NOMO-1 treated with DMSO at 0.1 percent for 48 hours (cell line): ENCODE results near the gene TIMP2.
"Not testable (repeated sequence)": the region's sequence is repeated elsewhere in the genome, so short reads cannot be mapped to it uniquely, and the experiment has no call there.

ENCODE experiments used
- DNase-seq: peaks from one replicate; lab custom pipeline; 2025; ENCODE audit not compliant: unreplicated experiment; lab: John Stamatoyannopoulos, UW

Gene TIMP2

DNA sequence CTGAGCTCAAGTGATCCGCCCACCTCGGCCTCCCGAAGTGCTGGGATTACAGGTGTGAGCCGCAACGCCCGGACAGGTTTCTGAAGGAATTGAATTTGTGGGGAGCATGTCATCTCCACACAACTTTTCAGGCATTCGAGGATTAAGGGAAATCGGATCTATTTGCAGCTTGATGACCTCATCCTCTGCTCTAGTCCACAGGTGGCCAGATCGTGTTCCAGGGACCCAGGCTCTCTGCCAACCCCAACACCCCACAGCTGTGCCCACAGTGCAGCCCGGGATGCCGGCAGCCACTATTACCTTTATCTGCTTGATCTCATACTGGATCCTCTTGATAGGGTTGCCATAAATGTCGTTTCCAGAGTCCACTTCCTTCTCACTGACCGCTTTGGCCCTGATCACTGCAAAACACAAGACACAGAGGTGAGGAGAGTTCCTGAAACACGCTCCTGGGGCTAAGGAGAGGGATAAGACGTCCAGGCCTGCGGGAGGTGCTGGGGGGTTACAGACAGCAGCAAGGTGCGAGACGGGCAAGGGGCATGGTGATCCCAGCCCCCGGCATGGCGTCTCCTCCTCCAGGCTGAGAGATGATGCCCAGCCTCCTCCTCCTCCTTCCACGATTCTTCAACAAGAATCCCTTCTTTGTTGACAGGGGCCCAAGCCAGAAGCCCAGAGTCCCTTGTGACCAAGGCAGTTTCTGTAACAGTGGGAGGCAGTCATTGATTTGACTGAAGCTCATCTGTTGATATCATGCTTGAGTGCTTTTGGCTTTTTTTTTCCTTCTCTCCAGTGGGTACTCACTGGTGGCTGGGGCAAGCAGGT, 51.5 kb downstream of the TIMP2 start:
- DNase-seq, result no peak

DNA sequence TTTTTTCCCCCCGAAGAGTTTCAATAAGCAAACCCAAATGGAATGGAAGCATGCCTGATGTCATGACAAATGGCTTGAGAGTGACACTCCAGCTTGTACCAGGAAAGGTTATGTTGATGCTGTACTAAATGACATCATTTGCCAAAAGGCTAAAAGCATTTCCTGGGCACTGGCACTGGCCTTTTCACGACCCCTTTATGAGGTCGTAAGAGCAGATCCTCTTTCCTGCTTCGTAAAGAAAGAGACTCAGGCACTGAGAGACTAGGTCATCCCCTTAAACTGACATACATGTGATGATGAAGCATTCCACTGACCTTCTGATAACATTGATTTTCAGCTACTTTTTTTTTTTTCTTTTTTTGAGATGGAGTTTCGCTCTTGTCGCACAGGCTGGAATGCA, 52.7 kb downstream of the TIMP2 start:
- DNase-seq, result no peak

DNA sequence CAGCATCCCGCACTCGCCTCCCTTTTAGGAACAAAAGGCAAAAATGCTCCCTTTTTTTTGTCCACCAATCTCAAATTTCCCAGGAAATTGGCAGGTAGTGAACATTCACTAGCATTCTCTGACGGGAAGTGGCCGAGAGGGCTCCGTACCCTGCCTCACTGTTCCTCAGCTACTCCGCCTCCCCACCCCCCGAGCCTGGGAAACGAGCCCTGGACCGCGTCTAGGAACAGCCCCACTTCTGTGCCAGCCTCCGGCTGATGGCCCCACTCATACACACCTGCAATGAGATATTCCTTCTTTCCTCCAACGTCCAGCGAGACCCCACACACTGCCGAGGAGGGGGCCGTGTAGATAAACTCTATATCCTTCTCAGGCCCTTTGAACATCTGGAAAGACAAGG, 54.6 kb downstream of the TIMP2 start:
- no peak for DNase-seq

GRCh38 chr17:78868391-78868790, 56.8 kb downstream of the TIMP2 start:
- DNase-seq, result no peak

- not testable (repeated sequence) for DNase-seq
Observed at GRCh38 chr17:78867046-78867445, 58.1 kb downstream of the TIMP2 start.

DNA sequence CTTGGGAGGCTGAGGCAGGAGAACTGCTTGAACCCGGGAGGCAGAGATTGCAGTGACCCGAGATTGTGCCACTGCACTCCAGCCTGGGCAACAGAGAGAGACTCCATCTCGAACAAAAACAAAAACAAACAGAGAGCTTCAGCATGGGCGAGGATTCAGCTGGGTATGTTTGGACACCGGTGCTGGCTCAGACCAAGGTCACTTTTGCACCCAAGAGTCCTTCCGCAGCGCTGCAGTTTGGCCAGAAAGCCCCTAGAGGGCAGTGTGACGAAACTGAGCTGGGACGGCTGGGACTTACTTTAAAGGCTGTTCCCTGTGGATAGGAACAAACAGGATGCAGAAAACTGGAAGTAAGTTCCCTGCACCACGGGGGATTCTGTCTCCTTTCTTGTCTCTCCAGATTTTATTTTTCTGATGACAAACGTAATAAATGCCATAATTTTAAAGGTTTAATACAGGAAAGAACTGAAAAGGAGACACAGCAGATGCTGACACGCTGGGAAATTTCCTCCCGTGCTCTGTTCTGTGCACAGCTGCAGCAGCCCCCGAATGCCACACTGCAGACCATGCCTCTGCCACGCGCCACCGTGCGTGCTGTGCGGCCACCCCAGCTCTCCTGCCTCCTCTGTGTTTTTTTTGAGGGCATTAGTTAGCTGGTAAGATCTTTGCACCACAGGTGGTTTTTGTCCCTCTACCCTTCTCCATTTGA, 59.4 kb downstream of the TIMP2 start:
- DNase-seq, result peak; percentile 35

GRCh38 chr17:78864117-78864516, 61.1 kb downstream of the TIMP2 start:
- DNase-seq, result no peak

DNA sequence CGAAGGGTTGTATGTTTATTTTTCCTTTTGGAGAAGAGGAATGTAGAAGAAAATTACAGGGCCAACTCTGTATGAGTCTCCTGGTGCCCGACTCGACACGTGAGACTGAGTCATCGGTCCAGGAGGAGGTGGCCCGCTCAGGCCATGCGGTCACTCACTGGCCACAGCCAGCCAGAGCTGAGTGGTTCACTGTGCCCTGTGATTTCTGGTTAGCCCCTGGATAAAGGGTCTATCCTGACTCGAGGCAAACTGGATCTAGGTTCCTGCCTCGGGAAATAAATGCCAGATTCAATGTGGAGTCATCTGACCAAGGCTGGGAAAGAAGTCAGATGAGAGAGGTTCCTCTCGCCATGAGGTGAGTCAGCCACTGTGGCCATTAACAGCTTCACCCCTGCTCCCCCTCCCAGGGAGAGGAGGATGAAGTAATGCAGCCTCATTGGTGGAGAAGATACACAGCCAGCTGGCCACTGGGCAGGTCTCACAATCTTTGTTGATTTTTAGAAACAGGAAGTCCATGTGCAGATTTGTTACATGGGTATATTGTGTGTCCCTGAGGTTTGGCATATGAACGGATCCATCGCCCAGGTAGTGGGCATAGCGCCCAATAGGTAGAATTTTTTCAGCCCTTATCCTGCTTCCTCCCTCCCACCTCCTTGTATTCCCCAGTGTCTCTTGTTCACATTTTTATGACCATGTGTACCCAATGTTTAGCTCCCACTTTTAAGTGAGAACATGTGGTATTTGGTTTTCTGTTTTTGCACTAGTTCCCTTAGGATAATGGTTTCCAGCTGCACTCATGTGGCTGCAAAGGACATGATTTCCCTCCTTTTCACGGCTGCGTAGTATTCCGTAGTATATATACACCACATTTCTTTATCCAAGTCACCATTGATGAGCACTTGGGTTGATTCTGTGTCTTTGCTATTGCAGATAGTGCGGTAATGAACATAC, 62.8 kb downstream of the TIMP2 start:
- peak; percentile 84 for DNase-seq

GRCh38 chr17:78861229-78861628, 64.0 kb downstream of the TIMP2 start:
- no peak for DNase-seq

DNA sequence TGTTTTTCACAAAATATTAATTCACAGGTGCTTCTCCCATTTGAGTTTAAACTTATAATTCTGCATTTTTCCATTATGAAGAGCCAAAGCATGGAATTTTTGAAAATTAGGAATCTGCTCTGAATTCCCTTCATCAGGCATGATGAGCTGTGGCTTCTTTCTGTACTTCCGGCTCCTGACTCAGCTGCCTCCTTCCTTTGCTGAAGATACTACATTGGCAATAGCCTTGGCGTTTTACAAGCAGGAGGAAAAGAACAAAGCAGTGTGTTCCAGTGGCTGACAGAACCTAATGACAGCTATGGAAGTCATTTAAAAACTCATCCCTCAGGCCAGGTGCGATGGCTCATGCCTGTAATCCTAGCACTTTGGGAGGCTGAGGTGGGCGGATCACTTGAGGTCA, 66.1 kb downstream of the TIMP2 start:
- DNase-seq, result no peak

DNA sequence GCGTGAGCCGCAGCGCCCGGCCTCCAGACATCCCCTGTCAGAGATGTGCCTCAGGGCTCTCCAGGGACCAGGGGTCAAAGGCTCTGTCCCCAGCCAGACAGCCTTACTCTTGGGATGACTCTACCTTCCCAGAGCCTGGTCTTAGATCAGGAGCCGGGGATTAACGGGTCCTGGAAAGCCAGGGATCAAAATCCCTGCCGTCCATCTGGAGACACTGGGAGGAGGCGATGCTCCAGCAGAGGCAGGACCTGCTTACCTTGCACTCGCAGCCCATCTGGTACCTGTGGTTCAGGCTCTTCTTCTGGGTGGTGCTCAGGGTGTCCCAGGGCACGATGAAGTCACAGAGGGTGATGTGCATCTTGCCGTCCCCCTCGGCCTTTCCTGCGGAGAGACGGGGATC, 67.9 kb downstream of the TIMP2 start:
- DNase-seq, result no peak

- no peak for DNase-seq
Observed at GRCh38 chr17:78855561-78856165, 69.5 kb downstream of the TIMP2 start.

GRCh38 chr17:78854508-78854907, 70.7 kb downstream of the TIMP2 start:
- no peak for DNase-seq

DNA sequence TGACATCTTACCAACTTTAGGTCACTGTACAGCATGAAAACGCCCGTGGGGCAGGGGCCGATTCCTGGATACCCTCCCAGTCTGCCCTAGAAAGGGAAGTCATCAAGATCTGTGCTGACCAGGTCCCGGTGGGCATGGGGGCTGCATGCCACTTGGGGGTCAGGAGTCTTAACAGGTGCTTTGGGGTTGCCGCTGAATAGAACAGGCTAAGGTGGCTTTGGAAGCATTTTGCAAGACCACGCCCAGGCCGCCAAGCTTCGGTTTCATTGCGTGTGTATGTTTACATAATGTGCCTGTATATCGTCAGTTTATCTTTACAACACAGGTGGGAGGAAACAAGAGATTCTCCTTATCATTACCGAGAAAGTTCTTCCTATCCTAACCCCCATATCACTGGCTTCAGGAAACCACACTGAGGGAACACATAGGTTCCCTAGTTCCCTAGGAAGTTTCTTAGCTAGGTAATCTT, 71.2 kb downstream of the TIMP2 start:
- DNase-seq, result no peak

DNA sequence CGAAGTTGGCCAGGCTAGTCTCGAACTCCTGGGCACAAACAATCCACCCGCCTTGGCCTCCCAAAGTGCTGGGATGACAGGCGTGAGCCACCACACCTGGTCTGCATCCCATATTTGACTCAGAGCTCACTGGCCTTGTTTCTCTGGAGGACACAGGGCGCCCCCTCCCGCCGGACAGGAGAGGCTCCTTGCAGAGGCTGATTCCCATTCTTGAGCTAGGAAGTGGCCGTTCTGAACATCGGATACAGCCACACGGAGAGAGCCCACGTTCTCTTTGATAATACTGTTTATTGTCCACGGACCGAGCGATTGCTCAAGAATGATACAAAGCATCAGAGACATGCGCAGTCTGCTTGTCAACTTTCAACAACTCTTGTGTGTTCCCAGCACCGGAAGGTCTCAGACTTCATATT, 72.5 kb downstream of the TIMP2 start:
- no peak for DNase-seq

DNA sequence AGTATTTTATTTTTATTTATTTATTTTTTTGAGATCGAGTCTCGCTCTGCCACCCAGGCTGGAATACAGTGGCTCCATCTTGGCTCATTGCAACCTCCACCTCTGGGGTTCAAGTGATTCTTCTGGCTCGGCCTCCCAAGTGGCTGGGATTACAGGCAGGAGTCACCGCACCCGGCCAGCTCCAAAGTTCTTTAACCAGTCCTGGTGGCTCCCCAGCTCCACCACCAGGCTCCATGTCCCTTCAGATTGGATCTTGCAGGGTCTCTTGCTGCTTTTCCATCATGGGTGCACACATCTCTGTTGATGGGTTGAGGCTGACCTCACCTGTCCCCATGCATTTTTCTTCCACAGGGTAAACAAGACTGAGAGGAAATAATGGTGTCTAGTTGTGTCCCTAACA, 76.2 kb downstream of the TIMP2 start:
- DNase-seq, result no peak

DNA sequence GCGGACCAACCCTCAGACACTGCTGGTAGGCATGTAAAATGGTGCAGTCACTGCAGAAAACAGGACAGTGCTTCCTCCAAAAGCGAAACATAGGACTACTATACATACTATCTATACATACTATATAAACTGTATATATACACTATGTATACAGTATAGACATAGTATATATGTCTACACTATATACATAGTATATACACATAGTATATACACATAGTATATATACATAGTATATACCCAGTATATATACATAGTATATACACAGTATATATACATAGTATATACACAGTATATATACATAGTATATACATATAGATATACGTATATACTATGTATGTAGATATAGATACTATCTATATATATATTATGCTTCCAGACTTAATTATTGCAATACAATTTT, 78.1 kb downstream of the TIMP2 start:
- no peak for DNase-seq

- no peak for DNase-seq
Observed at GRCh38 chr17:78844301-78845005, 80.7 kb downstream of the TIMP2 start.

DNA sequence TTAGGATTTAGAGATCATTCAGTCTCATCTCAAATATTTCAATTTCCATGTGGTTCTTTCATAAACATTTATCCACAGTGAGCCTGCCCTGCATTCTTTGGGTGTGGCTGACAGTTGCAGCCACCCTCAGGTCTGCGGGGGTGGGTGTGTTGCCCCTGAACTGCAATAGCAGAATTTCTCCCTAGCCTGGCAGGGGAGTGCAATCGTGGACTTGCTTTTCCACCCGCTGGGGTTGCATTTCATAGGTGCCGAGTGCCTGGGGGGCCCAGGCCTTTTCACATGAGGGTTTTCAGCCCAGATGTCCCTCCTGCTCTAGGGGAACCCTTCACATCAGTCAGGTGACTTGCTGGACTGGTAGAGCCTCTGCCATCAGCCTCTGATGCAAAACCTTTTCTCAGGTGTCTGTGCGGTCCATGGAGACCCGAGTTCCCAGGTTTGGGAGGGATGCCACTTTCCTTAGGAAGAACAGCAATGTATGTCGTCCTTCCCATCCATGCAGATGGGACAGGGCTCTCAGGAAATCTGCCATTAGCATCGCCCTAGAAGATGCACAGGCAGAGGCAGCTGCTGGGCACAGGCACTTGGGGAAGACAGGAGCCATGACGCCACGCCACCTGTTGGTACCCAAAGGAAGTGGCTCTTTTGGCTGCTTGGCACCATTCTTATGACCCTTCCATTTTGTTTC, 82.2 kb downstream of the TIMP2 start:
- DNase-seq, result peak; percentile 30
